K562 (cell line): ENCODE data around the gene TTLL8. TPM values are rescaled to one million over a fixed set of nuclear protein-coding genes. Genes with fewer than 3 reads are reported as not detected.

Experiments used
- ATAC-seq: fragments of 200-7000 bp; cut with Tn5 transposase; 3 replicates; pipeline ENCODE4 v1.9.1; 2020; ENCODE audit warnings: moderate library complexity
- BruUV-seq: library from RNA; stranded (reverse); fragments of 400-500 nt; replicated peaks from 2 replicates; lab custom pipeline; 2021; lab: Mats Ljungman, UMichigan
- CTCF ChIA-PET: fragments of 300-600 bp; formaldehyde crosslinking; extraction: SDS; loops from one replicate; lab custom pipeline; 2021; ENCODE audit warnings: low intra/inter-chr PET ratio; lab: Yijun Ruan, JAX
- POLR2A ChIA-PET: fragments of 300-600, 350-650 bp; sonication (Branson Sonifier 250); formaldehyde crosslinking; extraction: SDS; loops from one replicate; lab custom pipeline; 2021; ENCODE audit warnings: antibody characterized with exemption, inconsistent platforms; lab: Yijun Ruan, JAX
- DNase-seq, 4 experiments: peaks; one replicate each; pipeline versions ENCODE4 v3.0.0 to v3.0.0-alpha.2; 2011 to 2018; ENCODE audit warnings: low spot score in 3 of 4, mixed read lengths in 3 of 4; ENCODE audit errors: extremely low read depth in 1 of 4
- FAIRE-seq: peaks from 2 replicates; lab custom pipeline; 2011; peaks lifted over from hg19 to GRCh38; lab: Jason Lieb, UNC
- H2AFZ ChIP-seq: 2 replicates; pipeline ENCODE4 v1.6.0; 2011; ENCODE audit warnings: low read depth, low read length, control low read depth, inconsistent platforms
- H3K27ac ChIP-seq: fragments of 200-600 bp; 3 replicates; pipeline ENCODE4 v1.8.0; 2011; ENCODE audit warnings: low read depth, mild to moderate bottlenecking, control low read depth, inconsistent platforms, low read length, moderate library complexity, mixed read lengths; ENCODE audit errors: extremely low read depth
- H3K27me3 ChIP-seq, 2 experiments: fragments of 300-600 bp in 1 of 2; 2 replicates in 1 of 2; 3 replicates in 1 of 2; pipeline versions ENCODE4 v1.6.0 to v1.8.0; 2011; ENCODE audit warnings: inconsistent platforms in 2 of 2, low read length in 2 of 2, mild to moderate bottlenecking in 1 of 2, mixed read lengths in 1 of 2, moderate library complexity in 1 of 2; ENCODE audit not compliant: control insufficient read depth in 2 of 2, insufficient read depth in 2 of 2
- H3K36me3 ChIP-seq: fragments of 300-600 bp; 3 replicates; pipeline ENCODE4 v1.8.0; 2011; ENCODE audit warnings: mild to moderate bottlenecking, low read length, inconsistent platforms; ENCODE audit not compliant: control insufficient read depth, insufficient read depth
- H3K4me1 ChIP-seq, 2 experiments: fragments of 200-600 bp in 1 of 2; replicated peaks in 1 of 2; 2 replicates in 1 of 2; 3 replicates in 1 of 2; pipeline versions ENCODE4 v1.5.1 to v1.8.0; 2011; ENCODE audit warnings: inconsistent platforms in 2 of 2, low read length in 2 of 2, mild to moderate bottlenecking in 1 of 2, mixed read lengths in 1 of 2, moderate library complexity in 1 of 2; ENCODE audit not compliant: control insufficient read depth in 2 of 2, insufficient read depth in 2 of 2
- H3K4me2 ChIP-seq: 2 replicates; pipeline ENCODE4 v1.6.1; 2011; ENCODE audit warnings: low read length, control low read depth, inconsistent platforms, mixed read lengths; ENCODE audit not compliant: insufficient read depth
- H3K4me3 ChIP-seq: fragments of 200-600 bp; sonication (generic), shearing (Covaris generic); 2 replicates; pipeline ENCODE4 v1.5.1; 2016; ENCODE audit warnings: control low read depth, inconsistent platforms
- H3K79me2 ChIP-seq: fragments of 200-600 bp; 3 replicates; pipeline ENCODE4 v1.8.0; 2011; ENCODE audit warnings: low read length, inconsistent platforms; ENCODE audit not compliant: control insufficient read depth, insufficient read depth
- H3K9ac ChIP-seq, 2 experiments: 2 replicates each; pipeline versions ENCODE4 v1.6.0 to v1.6.1; 2011; ENCODE audit warnings: low read depth in 2 of 2, low read length in 2 of 2, control low read depth in 1 of 2, inconsistent platforms in 1 of 2, mild to moderate bottlenecking in 1 of 2, mixed read lengths in 1 of 2; ENCODE audit not compliant: insufficient read depth in 1 of 2
- H3K9me1 ChIP-seq: one replicate; pipeline ENCODE4 v1.6.0; 2011; ENCODE audit warnings: inconsistent platforms, mild to moderate bottlenecking, low read length, moderate library complexity; ENCODE audit not compliant: control insufficient read depth, insufficient read depth
- H3K9me3 ChIP-seq: replicated peaks from 2 replicates; pipeline ENCODE4 v1.5.1; 2011; ENCODE audit warnings: low read depth, low read length, inconsistent platforms; ENCODE audit not compliant: control insufficient read depth, insufficient read depth
- H4K20me1 ChIP-seq: replicated peaks from 2 replicates; pipeline ENCODE4 v1.6.1; 2011; ENCODE audit warnings: low read length, inconsistent platforms, mixed read lengths; ENCODE audit not compliant: control insufficient read depth, insufficient read depth
- BRCA1 ChIP-seq, 2 experiments: fragments of 450-650 bp in 1 of 2; sonication (generic) in 1 of 2; formaldehyde crosslinking in 1 of 2; IDR thresholded peaks; 2 replicates each; pipeline versions ENCODE4 v1.5.0 to v1.6.1; 2017 to 2020; ENCODE audit warnings: mild to moderate bottlenecking in 1 of 2, missing genetic modification reagents in 1 of 2
- CBX2 ChIP-seq: fragments of 200-600 bp; sonication (generic); IDR thresholded peaks from one replicate; pipeline ENCODE4 v1.6.1; 2012; ENCODE audit warnings: mild to moderate bottlenecking, low read length, inconsistent platforms; ENCODE audit not compliant: insufficient read depth, poor library complexity, severe bottlenecking
- CREBBP ChIP-seq: IDR thresholded peaks from one replicate; pipeline ENCODE4 v1.6.1; 2012; ENCODE audit warnings: low read depth, mild to moderate bottlenecking, control low read depth, inconsistent platforms, low read length
- DPF2 ChIP-seq: fragments of 450-650 bp; IDR thresholded peaks from 2 replicates; pipeline ENCODE4 v1.6.1; 2016
- MEIS2 ChIP-seq: fragments of 450-650 bp; IDR thresholded peaks from 2 replicates; pipeline ENCODE4 v1.6.1; 2014; ENCODE audit warnings: mild to moderate bottlenecking; ENCODE audit not compliant: partially characterized antibody
- MYC ChIP-seq, 2 experiments: fragments of 250-450 bp in 1 of 2; sonication (Bioruptor Pico) in 1 of 2; IDR thresholded peaks; 2 replicates each; pipeline versions ENCODE4 v1.5.1 to v1.6.1; 2012 to 2021; ENCODE audit warnings: low read depth in 2 of 2, borderline replicate concordance in 1 of 2, improper control_type of control experiment in 1 of 2, low read length in 1 of 2, mild to moderate bottlenecking in 1 of 2, moderate library complexity in 1 of 2
- NFIC ChIP-seq: fragments of 450-650 bp; IDR thresholded peaks from 2 replicates; pipeline ENCODE4 v1.6.1; 2017; ENCODE audit warnings: mild to moderate bottlenecking, inconsistent platforms
- NR2C2 ChIP-seq, 2 experiments: fragments of 200-800 bp in 1 of 2; sonication (Bioruptor generic) in 1 of 2; sonication (generic) in 1 of 2; formaldehyde crosslinking in 1 of 2; IDR thresholded peaks; 2 replicates each; pipeline versions ENCODE4 v1.6.1 to v1.8.0; 2016 to 2022; ENCODE audit warnings: mild to moderate bottlenecking in 1 of 2, missing compliant biosample characterization in 1 of 2, missing genetic modification characterization in 1 of 2, missing genetic modification reagents in 1 of 2
- WGBS: fragments of 100-300 bp; shearing (Covaris generic); methylation state at CpG from one replicate; pipeline ENCODE4 v1.1.6; 2016; ENCODE audit warnings: low coverage, mixed read lengths; ENCODE audit not compliant: insufficient coverage; ENCODE audit errors: missing lambda C conversion rate; 5-methylcytosine and 5-hydroxymethylcytosine counted together
- in situ Hi-C: fragments of 300-500 bp; cut with MboI; formaldehyde crosslinking; loops from 4 replicates; pipeline ENCODE4 v1.15.0; 2018; ENCODE audit warnings: inconsistent platforms, mixed read lengths
- intact Hi-C: fragments of 100-400 bp; cut with micrococcal nuclease; formaldehyde crosslinking; loops from 2 replicates; pipeline ENCODE4 v1.14.2; 2022
- polyA plus RNA-seq, 8 experiments: library from polyadenylated mRNA; depleted of rRNA in 4 of 8; stranded (reverse) in 5 of 8; unstranded in 3 of 8; fragments of >200 nt; fragmentation: Nextera tagmentation in 2 of 8; fragmentation: Illumina TruSeq in 1 of 8; extraction: Ambion mirVana in 2 of 8; extraction: Trizol in 1 of 8; gene quantifications; 2 replicates each; pipeline versions ENCODE4 v1.2.1 to v1.2.3, GENCODE V29; 2011 to 2014; ENCODE audit warnings: inconsistent platforms in 1 of 8, missing spikeins in 1 of 8
- total RNA-seq, 7 experiments: library from RNA; depleted of rRNA in 6 of 7; stranded (reverse); fragments of >200 nt in 6 of 7; fragmentation: Illumina TruSeq in 2 of 7; extraction: Trizol in 2 of 7; gene quantifications; 2 replicates each; pipeline versions ENCODE4 v1.2.1 to v1.2.3, GENCODE V29; 2011 to 2021; ENCODE audit warnings: low replicate concordance in 1 of 7
- TF ChIP-seq, protein P1 (sequence below): fragments of 450-650 bp; formaldehyde crosslinking; IDR thresholded peaks from 2 replicates; pipeline ENCODE4 v1.4.0; 2020; ENCODE audit warnings: mild to moderate bottlenecking, moderate library complexity
- TF ChIP-seq, protein P2 (sequence below): fragments of 250-450 bp; sonication (Bioruptor Pico); IDR thresholded peaks from 2 replicates; pipeline ENCODE4 v1.9.0; 2021; ENCODE audit warnings: mild to moderate bottlenecking

Gene TTLL8
- total and polyA plus RNA-seq, 9 of the 15 experiments (the other 6 are each of a cell fraction or from before 2014, with no cell fraction given) = not detected

DNA sequence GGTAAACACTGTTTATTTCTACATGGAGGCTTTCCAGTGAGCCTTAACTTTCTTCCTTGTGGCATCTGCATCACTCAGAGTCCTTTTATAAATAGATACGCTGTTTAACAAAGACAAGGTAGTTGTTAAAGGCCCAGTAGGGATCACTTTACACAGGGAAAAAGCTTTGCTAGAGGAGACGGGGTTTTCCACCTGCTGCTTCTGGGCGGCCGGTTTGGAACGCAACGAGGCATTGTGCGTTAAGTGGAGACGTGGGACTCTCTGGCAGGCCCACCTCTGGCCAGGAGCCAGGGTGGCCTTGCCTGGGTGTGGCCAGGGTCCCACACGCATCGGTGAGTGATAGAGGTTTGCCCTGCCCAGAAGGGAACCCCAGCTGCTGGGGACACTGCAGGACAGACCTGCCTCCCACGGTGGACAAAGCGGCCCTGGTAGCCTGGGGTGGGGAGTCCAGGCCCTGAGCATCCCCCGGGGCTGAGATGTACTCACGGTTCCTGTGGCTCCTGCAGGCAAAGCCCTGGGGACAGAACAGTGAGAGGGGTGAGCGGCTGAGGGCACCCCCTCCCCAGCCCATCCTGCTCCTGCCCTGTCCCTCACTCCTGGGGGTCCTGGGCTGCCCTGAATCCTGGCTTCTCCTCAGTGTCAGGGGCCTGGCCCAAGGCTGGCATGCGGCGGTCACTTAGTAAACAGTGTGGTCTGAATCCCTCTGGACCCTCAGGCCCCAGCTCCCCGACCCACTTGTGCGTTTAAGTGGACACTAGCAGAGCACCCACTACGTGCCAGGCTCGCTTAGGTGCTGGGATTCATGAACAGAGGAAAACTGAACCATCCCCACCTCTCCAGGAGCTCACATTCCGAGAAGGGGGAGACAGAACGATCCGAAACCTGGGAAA lies 49.7 kb downstream of the TTLL8 start:
- peaks cover 4% of the 10 kb centered on the region; the same call in 1 of the 2 replicates for H4K20me1 ChIP-seq
- H3K36me3 ChIP-seq = no peaks in the 10 kb centered on the region
- H2AFZ ChIP-seq = peak overlapping the region; percentile 28; the same call in 1 of the 2 replicates
- H3K27ac ChIP-seq = no peak overlapping the region
- no peak overlapping the region for H3K4me3 ChIP-seq
- H3K9ac ChIP-seq = peak overlapping the region in 1 of 2 experiments; percentile 58; a peak in 1 of 4 replicates
- CTCF ChIA-PET = no interaction called here
- in situ Hi-C loops = no loop called here
- H3K27me3 ChIP-seq = peaks cover 0 to 11% of the 10 kb centered on the region in 2 experiments; a peak in 2 of 5 replicates
- DNase-seq (no peak), FAIRE-seq (no peak), ATAC-seq (no peak; the same call in 2 of the 3 replicates)
- no TSS peak for BruUV-seq
- 35% methylated on average over 14 of the region's 24 CpGs for WGBS
- TF ChIP-seq BRCA1 (IDR thresholded peaks at IDR 0.05) (no peak), BRCA1 (CRISPR knock-in tag; IDR thresholded peaks at IDR 0.05) (no peak), NFIC (0 out of 2 replicates have a peak, but pooled peaks have one; percentile 23)
- H3K4me2 ChIP-seq = no peak overlapping the region
- POLR2A ChIA-PET = no interaction called here
- no peaks in the 10 kb centered on the region for H3K79me2 ChIP-seq
- no peaks in the 10 kb centered on the region for H3K9me1 ChIP-seq
- H3K4me1 ChIP-seq = peaks cover 0 to 41% of the 10 kb centered on the region in 2 experiments; a peak in 3 of 5 replicates
- H3K9me3 ChIP-seq = no peaks in the 10 kb centered on the region
- intact Hi-C loops = no loop called here

DNA sequence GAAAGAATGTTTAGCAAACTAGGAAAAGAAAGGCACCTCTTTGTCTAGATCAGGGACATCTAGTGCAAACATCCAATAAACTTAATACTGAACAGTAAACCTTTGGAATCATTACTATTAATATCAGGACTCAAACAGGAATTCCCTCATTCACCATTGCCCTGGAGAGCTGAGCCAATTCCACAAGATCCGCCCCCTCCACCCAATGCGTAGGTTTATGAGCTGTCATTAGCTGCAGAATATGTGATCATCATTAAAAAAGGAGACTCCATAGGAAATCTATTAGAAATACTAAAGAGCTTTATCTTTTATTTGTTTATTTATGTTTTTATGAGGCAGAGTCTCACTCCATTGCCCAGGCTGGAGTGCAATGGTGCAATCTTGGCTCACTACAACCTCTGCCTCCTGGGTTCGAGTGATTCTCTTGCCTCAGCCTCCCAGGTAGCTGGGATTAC lies 51.0 kb downstream of the TTLL8 start:
- no peaks in the 10 kb centered on the region for H3K9me1 ChIP-seq
- WGBS = 90% methylated on average over 2 of the region's 3 CpGs
- TF ChIP-seq DPF2 (no peak), CREBBP (no peak), MEIS2 (no peak), MYC (IDR thresholded peaks at IDR 0.05; ENCODE audit: low read depth, low read length) (no peak), MYC (CRISPR knock-in tag; IDR thresholded peaks at IDR 0.05; ENCODE audit: borderline replicate concordance, low read depth) (no peak), CBX2 (no peak), NR2C2 (CRISPR knock-in tag; IDR thresholded peaks at IDR 0.05) (no peak), NR2C2 (tag; IDR thresholded peaks at IDR 0.05) (no peak)
- TF ChIP-seq, protein P1, sequence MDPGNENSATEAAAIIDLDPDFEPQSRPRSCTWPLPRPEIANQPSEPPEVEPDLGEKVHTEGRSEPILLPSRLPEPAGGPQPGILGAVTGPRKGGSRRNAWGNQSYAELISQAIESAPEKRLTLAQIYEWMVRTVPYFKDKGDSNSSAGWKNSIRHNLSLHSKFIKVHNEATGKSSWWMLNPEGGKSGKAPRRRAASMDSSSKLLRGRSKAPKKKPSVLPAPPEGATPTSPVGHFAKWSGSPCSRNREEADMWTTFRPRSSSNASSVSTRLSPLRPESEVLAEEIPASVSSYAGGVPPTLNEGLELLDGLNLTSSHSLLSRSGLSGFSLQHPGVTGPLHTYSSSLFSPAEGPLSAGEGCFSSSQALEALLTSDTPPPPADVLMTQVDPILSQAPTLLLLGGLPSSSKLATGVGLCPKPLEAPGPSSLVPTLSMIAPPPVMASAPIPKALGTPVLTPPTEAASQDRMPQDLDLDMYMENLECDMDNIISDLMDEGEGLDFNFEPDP = no peak
- TF ChIP-seq, protein P2, sequence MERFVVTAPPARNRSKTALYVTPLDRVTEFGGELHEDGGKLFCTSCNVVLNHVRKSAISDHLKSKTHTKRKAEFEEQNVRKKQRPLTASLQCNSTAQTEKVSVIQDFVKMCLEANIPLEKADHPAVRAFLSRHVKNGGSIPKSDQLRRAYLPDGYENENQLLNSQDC (CRISPR knock-in tag) = no peak

More for the DNA sequence above, 51.0 kb downstream of the TTLL8 start:
- Histone ChIP-seq H3K27ac (no peak overlapping the region), H3K79me2 (no peaks in the 10 kb centered on the region), H3K4me2 (no peak overlapping the region), H3K9me3 (no peaks in the 10 kb centered on the region), H3K4me1 (peaks cover 0 to 31% of the 10 kb centered on the region in 2 experiments; a peak in 3 of 5 replicates), H3K27me3 (peaks cover 0 to 10% of the 10 kb centered on the region in 2 experiments; a peak in 2 of 5 replicates), H3K36me3 (no peaks in the 10 kb centered on the region), H3K9ac (no peak overlapping the region), H4K20me1 (0 out of 2 replicates have a peak, but pooled peaks cover 4% of the 10 kb centered on the region), H3K4me3 (no peak overlapping the region), H2AFZ (no peak overlapping the region)
- CTCF ChIA-PET = no interaction called here
- no peak for FAIRE-seq
- no peak for ATAC-seq
- in situ Hi-C loops = no loop called here
- POLR2A ChIA-PET = interaction anchor here (0.6 to 1.2 kb wide), 2 partner anchors 43 to 45 kb away, joined by 3 to 4 read pairs; no protein-coding TSS in a partner anchor
- DNase-seq = no peak
- BruUV-seq = no TSS peak
- intact Hi-C loops = no loop called here
